HepG2 (cell line): ENCODE measurements around the gene FYB1. TPM values are rescaled to one million over a fixed set of nuclear protein-coding genes. Genes with fewer than 3 reads are reported as not detected.

Experiments used
- ATAC-seq: fragments of 200-7000 bp; cut with Tn5 transposase; 3 replicates; pipeline ENCODE4 v1.9.1; 2020; ENCODE audit warnings: mild to moderate bottlenecking, moderate library complexity
- BruUV-seq: library from RNA; stranded (reverse); fragments of 400-500 nt; replicated peaks from 2 replicates; lab custom pipeline; 2021; lab: Mats Ljungman, UMichigan
- CTCF ChIA-PET: fragments of 300-600 bp; formaldehyde crosslinking; extraction: SDS; loops from one replicate; lab custom pipeline; 2021; ENCODE audit warnings: low total read pairs, inconsistent platforms, low intra/inter-chr PET ratio; lab: Yijun Ruan, JAX
- POLR2A ChIA-PET: fragments of 350-600 bp; sonication (Branson Sonifier 250); formaldehyde crosslinking; loops from one replicate; lab custom pipeline; 2020; ENCODE audit warnings: antibody characterized with exemption, inconsistent platforms; lab: Yijun Ruan, JAX
- DNase-seq: peaks from one replicate; pipeline ENCODE4 v3.0.0-alpha.2; 2015; ENCODE audit warnings: low spot score
- FAIRE-seq: peaks from 3 replicates; lab custom pipeline; 2011; peaks lifted over from hg19 to GRCh38; lab: Jason Lieb, UNC
- H2AFZ ChIP-seq: one replicate; pipeline ENCODE4 v1.6.1; 2011; ENCODE audit warnings: low read length, inconsistent platforms
- H3K27ac ChIP-seq: fragments of 300-600 bp; 3 replicates; pipeline ENCODE4 v1.8.0; 2011; ENCODE audit warnings: mixed run types, mild to moderate bottlenecking, mixed read lengths, low read length, inconsistent platforms; ENCODE audit not compliant: insufficient read depth; ENCODE audit errors: extremely low read length
- H3K27me3 ChIP-seq, 2 experiments: fragments of 200-600 bp in 1 of 2; 2 replicates in 1 of 2; 3 replicates in 1 of 2; pipeline versions ENCODE4 v1.6.0 to v1.8.0; 2011; ENCODE audit warnings: low read length in 2 of 2, mild to moderate bottlenecking in 2 of 2, moderate library complexity in 2 of 2, inconsistent platforms in 1 of 2; ENCODE audit not compliant: insufficient read depth in 2 of 2, control insufficient read depth in 1 of 2
- H3K36me3 ChIP-seq, 2 experiments: fragments of 200-600 bp in 1 of 2; replicated peaks in 1 of 2; 2 replicates in 1 of 2; 3 replicates in 1 of 2; pipeline versions ENCODE4 v1.5.1 to v1.8.0; 2011; ENCODE audit warnings: low read length in 2 of 2, inconsistent platforms in 1 of 2; ENCODE audit not compliant: insufficient read depth in 2 of 2, control insufficient read depth in 1 of 2
- H3K4me1 ChIP-seq: 2 replicates; pipeline ENCODE4 v1.5.1; 2012; ENCODE audit warnings: low read length, inconsistent platforms; ENCODE audit not compliant: insufficient read depth
- H3K4me2 ChIP-seq: 2 replicates; pipeline ENCODE4 v1.6.0; 2011; ENCODE audit warnings: low read depth, low read length, inconsistent platforms
- H3K4me3 ChIP-seq, 3 experiments: fragments of 200-600 bp in 1 of 3; sonication (generic), shearing (Covaris generic) in 1 of 3; replicated peaks in 1 of 3; 2 replicates each; pipeline ENCODE4 v1.5.1; 2011 to 2016; ENCODE audit warnings: low read length in 3 of 3, inconsistent platforms in 2 of 3, low read depth in 2 of 3, mild to moderate bottlenecking in 2 of 3, control low read depth in 1 of 3, mixed read lengths in 1 of 3; ENCODE audit not compliant: insufficient read depth in 1 of 3
- H3K79me2 ChIP-seq: one replicate; pipeline ENCODE4 v1.6.1; 2011; ENCODE audit warnings: low read length, inconsistent platforms; ENCODE audit not compliant: insufficient read depth
- H3K9ac ChIP-seq: 2 replicates; pipeline ENCODE4 v1.6.0; 2011; ENCODE audit warnings: mild to moderate bottlenecking, low read depth, low read length, inconsistent platforms; ENCODE audit not compliant: insufficient read depth
- H3K9me3 ChIP-seq: 2 replicates; pipeline ENCODE4 v1.5.1; 2012; ENCODE audit warnings: mild to moderate bottlenecking, low read length
- H4K20me1 ChIP-seq: 2 replicates; pipeline ENCODE4 v1.6.0; 2011; ENCODE audit warnings: inconsistent platforms, mild to moderate bottlenecking, low read length, moderate library complexity; ENCODE audit not compliant: insufficient read depth
- AGO1 ChIP-seq: fragments of 200-400 bp; formaldehyde crosslinking; IDR thresholded peaks from 2 replicates; pipeline ENCODE4 v1.6.1; 2017; ENCODE audit warnings: mild to moderate bottlenecking, low read depth, low read length, moderate library complexity; ENCODE audit not compliant: poor library complexity, severe bottlenecking
- FOXA3 ChIP-seq: IDR thresholded peaks from 2 replicates; pipeline ENCODE4 v1.6.1; 2016; ENCODE audit warnings: missing genetic modification reagents, missing compliant biosample characterization
- FOXP4 ChIP-seq: sonication (generic); formaldehyde crosslinking; IDR thresholded peaks from 2 replicates; pipeline ENCODE4 v1.4.0; 2020; ENCODE audit warnings: missing genetic modification reagents
- NBN ChIP-seq: fragments of 450-650 bp; conservative IDR thresholded peaks from 2 replicates; pipeline ENCODE4 v1.6.1; 2017
- RAD21 ChIP-seq: fragments of 450-650 bp; formaldehyde crosslinking; IDR thresholded peaks from 2 replicates; pipeline ENCODE4 v1.5.0; 2020; ENCODE audit warnings: mild to moderate bottlenecking
- TFDP2 ChIP-seq: sonication (generic); formaldehyde crosslinking; IDR thresholded peaks from 2 replicates; pipeline ENCODE4 v1.4.0; 2020; ENCODE audit warnings: missing genetic modification reagents
- ZGPAT ChIP-seq: IDR thresholded peaks from 2 replicates; pipeline ENCODE4 v1.6.1; 2016; ENCODE audit warnings: mild to moderate bottlenecking
- ZMYM2 ChIP-seq: sonication (generic); formaldehyde crosslinking; IDR thresholded peaks from 2 replicates; pipeline ENCODE4 v1.8.0; 2022; ENCODE audit warnings: mild to moderate bottlenecking, missing genetic modification reagents
- ZNF644 ChIP-seq: IDR thresholded peaks from 2 replicates; pipeline ENCODE4 v1.6.1; 2016; ENCODE audit warnings: low read depth
- ZNF746 ChIP-seq: sonication (generic); formaldehyde crosslinking; IDR thresholded peaks from 2 replicates; pipeline ENCODE4 v1.8.0; 2022; ENCODE audit warnings: mild to moderate bottlenecking, missing genetic modification reagents
- WGBS: methylation state at CpG from one replicate; pipeline ENCODE4 v1.1.6; 2017; ENCODE audit warnings: low lambda C conversion rate; 5-methylcytosine and 5-hydroxymethylcytosine counted together
- in situ Hi-C: cut with HindIII; loops from 2 replicates; pipeline ENCODE4 v1.10.0; 2017; ENCODE audit warnings: low pct_unique_long_range_greater_than_20kb; ENCODE audit not compliant: extremely low pct_ligation_motif_present
- intact Hi-C: fragments of 100-400 bp; cut with micrococcal nuclease; formaldehyde crosslinking; loops from one replicate; pipeline ENCODE4 v1.10.0; 2022; ENCODE audit not compliant: unreplicated experiment
- polyA plus RNA-seq, 8 experiments: library from polyadenylated mRNA; depleted of rRNA in 3 of 8; stranded (reverse) in 7 of 8; unstranded in 1 of 8; fragments of >200 nt; fragmentation: Illumina TruSeq in 4 of 8; extraction: Trizol in 4 of 8; gene quantifications; 2 replicates each; pipeline versions ENCODE4 v1.2.1 to v1.2.3, GENCODE V29; 2011 to 2016; ENCODE audit warnings: low read depth in 4 of 8, missing spikeins in 1 of 8, mixed read lengths in 1 of 8; ENCODE audit not compliant: insufficient read depth in 1 of 8
- total RNA-seq, 5 experiments: library from RNA; depleted of rRNA; stranded (reverse); fragments of >200 nt; fragmentation: Illumina TruSeq; extraction: Trizol; gene quantifications; 2 replicates each; pipeline ENCODE4 v1.2.3, GENCODE V29; 2016; ENCODE audit warnings: low read depth in 1 of 5

Gene FYB1
- total and polyA plus RNA-seq, 2 of the 13 experiments (the other 11 are each of a cell fraction or from before 2014, with no cell fraction given), result 0.03 TPM; not detected in 1

GRCh38 chr5:39202597-39203274 is 16.6 kb downstream of the FYB1 start:
- CTCF ChIA-PET, result no interaction called here
- BruUV-seq, result no TSS peak

More at GRCh38 chr5:39202597-39203274, 16.6 kb downstream of the FYB1 start:
- intact Hi-C loops (no loop called here), in situ Hi-C loops (loop anchor here (25.0 kb wide), 1 partner anchor 360 kb away; no protein-coding TSS in a partner anchor)
- no peak overlapping the region for H2AFZ ChIP-seq
- no peaks in the 10 kb centered on the region for H3K9me3 ChIP-seq
- H3K4me2 ChIP-seq, result no peak overlapping the region
- POLR2A ChIA-PET, result no interaction called here
- ATAC-seq, result no peak
- 27% methylated on average over 7 of the region's 11 CpGs for WGBS
- peaks cover 8% of the 10 kb centered on the region for H3K4me1 ChIP-seq
- H4K20me1 ChIP-seq, result no peaks in the 10 kb centered on the region
- no peaks in the 10 kb centered on the region; a peak in 1 of 5 replicates for H3K27me3 ChIP-seq
- FAIRE-seq, result no peak
- H3K9ac ChIP-seq, result no peak overlapping the region
- H3K79me2 ChIP-seq, result no peaks in the 10 kb centered on the region
- no peak for DNase-seq
- no peak overlapping the region for H3K4me3 ChIP-seq
- H3K36me3 ChIP-seq, result no peaks in the 10 kb centered on the region
- H3K27ac ChIP-seq, result no peak overlapping the region
- TF ChIP-seq AGO1 (no peak), FOXP4 (no peak), NBN (no peak), ZGPAT (CRISPR knock-in tag) (no peak), ZNF746 (CRISPR knock-in tag) (no peak), FOXA3 (CRISPR knock-in tag) (no peak), ZNF644 (CRISPR knock-in tag) (no peak), TFDP2 (no peak), RAD21 (no peak), ZMYM2 (no peak)
